Keratinocyte (primary cell): ENCODE data around the gene ACACB.

Experiments
- EZH2 ChIP-seq: IDR thresholded peaks from one replicate; pipeline ENCODE4 v1.6.1; 2012; ENCODE audit warnings: inconsistent platforms, mild to moderate bottlenecking, low read length, moderate library complexity
- TF ChIP-seq, protein P1 (sequence below), 3 experiments: IDR thresholded peaks in 1 of 3; conservative IDR thresholded peaks in 1 of 3; optimal IDR thresholded peaks in 1 of 3; 2 replicates in 2 of 3; 3 replicates in 1 of 3; pipeline versions ENCODE3 to v1.5.1; 2011; ENCODE audit warnings: low read length in 3 of 3, mild to moderate bottlenecking in 3 of 3, moderate library complexity in 2 of 3, control low read depth in 1 of 3, inconsistent platforms in 1 of 3; ENCODE audit not compliant: insufficient read depth in 2 of 3; ENCODE audit errors: extremely low read depth in 1 of 3

- TF ChIP-seq, protein P1, sequence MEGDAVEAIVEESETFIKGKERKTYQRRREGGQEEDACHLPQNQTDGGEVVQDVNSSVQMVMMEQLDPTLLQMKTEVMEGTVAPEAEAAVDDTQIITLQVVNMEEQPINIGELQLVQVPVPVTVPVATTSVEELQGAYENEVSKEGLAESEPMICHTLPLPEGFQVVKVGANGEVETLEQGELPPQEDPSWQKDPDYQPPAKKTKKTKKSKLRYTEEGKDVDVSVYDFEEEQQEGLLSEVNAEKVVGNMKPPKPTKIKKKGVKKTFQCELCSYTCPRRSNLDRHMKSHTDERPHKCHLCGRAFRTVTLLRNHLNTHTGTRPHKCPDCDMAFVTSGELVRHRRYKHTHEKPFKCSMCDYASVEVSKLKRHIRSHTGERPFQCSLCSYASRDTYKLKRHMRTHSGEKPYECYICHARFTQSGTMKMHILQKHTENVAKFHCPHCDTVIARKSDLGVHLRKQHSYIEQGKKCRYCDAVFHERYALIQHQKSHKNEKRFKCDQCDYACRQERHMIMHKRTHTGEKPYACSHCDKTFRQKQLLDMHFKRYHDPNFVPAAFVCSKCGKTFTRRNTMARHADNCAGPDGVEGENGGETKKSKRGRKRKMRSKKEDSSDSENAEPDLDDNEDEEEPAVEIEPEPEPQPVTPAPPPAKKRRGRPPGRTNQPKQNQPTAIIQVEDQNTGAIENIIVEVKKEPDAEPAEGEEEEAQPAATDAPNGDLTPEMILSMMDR (optimal IDR thresholded peaks at IDR 0.05 in 1 of 3, IDR thresholded peaks at IDR 0.05 in 1 of 3, conservative IDR thresholded peaks at IDR 0.05 in 1 of 3; ENCODE audit: extremely low read depth in 1 of 3, insufficient read depth in 2 of 3, low read length in 3 of 3), result no peak
- no peak for TF ChIP-seq EZH2
Measured at GRCh38 chr12:109116611-109116949, 193 bp downstream of the ACACB start.
